Liver (tissue), 9 donors: ENCODE data around the gene CREM. TPM values are rescaled to one million over a fixed set of nuclear protein-coding genes. Genes with fewer than 3 reads are reported as not detected.

Experiments used
- DNase-seq: peaks from one replicate; pipeline ENCODE4 v3.0.0-alpha.2; 2017; ENCODE audit warnings: low spot score
- H3K27ac ChIP-seq, 2 donors: one replicate each; pipeline ENCODE4 v1.7.0; 2013; ENCODE audit warnings: inconsistent platforms in 2 of 2, low read length in 2 of 2, control low read depth in 1 of 2, low read depth in 1 of 2, mild to moderate bottlenecking in 1 of 2
- H3K27me3 ChIP-seq, 4 donors: one replicate each; pipeline versions ENCODE4 v1.6.1 to v1.7.0; 2013; ENCODE audit warnings: low read length in 3 of 4, inconsistent platforms in 1 of 4, mild to moderate bottlenecking in 1 of 4, moderate library complexity in 1 of 4; ENCODE audit not compliant: control insufficient read depth in 4 of 4, insufficient read depth in 4 of 4
- H3K36me3 ChIP-seq, 4 donors: one replicate each; pipeline versions ENCODE4 v1.6.1 to v1.7.0; 2013; ENCODE audit warnings: low read length in 3 of 4, mild to moderate bottlenecking in 3 of 4, low read depth in 1 of 4, moderate library complexity in 1 of 4; ENCODE audit not compliant: control insufficient read depth in 4 of 4, insufficient read depth in 3 of 4
- H3K4me1 ChIP-seq, 4 donors: one replicate each; pipeline versions ENCODE4 v1.6.1 to v1.7.0; 2013; ENCODE audit warnings: low read length in 3 of 4, mild to moderate bottlenecking in 3 of 4, moderate library complexity in 1 of 4; ENCODE audit not compliant: control insufficient read depth in 4 of 4, insufficient read depth in 4 of 4
- H3K4me3 ChIP-seq, 3 donors: one replicate each; pipeline versions ENCODE4 v1.6.1 to v1.7.0; 2013; ENCODE audit warnings: low read length in 3 of 3, control low read depth in 1 of 3, low read depth in 1 of 3, mild to moderate bottlenecking in 1 of 3
- H3K9ac ChIP-seq, 2 donors: one replicate each; pipeline ENCODE4 v1.7.0; 2013; ENCODE audit warnings: low read length in 2 of 2, mild to moderate bottlenecking in 2 of 2, moderate library complexity in 2 of 2, control low read depth in 1 of 2, low read depth in 1 of 2
- H3K9me3 ChIP-seq, 4 donors: one replicate each; pipeline versions ENCODE4 v1.6.1 to v1.7.0; 2013; ENCODE audit warnings: low read length in 3 of 4; ENCODE audit not compliant: control insufficient read depth in 4 of 4
- ATF3 ChIP-seq: IDR thresholded peaks from 2 replicates; pipeline ENCODE4 v1.6.1; 2016; ENCODE audit warnings: antibody characterized with exemption
- CTCF ChIP-seq: fragments of 150-350 bp; IDR thresholded peaks from 2 replicates; pipeline ENCODE4 v1.5.1; 2017; ENCODE audit warnings: improper control_type of control experiment, low read depth, low read length; ENCODE audit not compliant: missing input control
- EGR1 ChIP-seq, 2 donors: IDR thresholded peaks; 2 replicates each; pipeline ENCODE4 v1.6.1; 2016 to 2018; ENCODE audit warnings: antibody characterized with exemption in 2 of 2, low read depth in 2 of 2
- FOXA1 ChIP-seq: IDR thresholded peaks from 2 replicates; pipeline ENCODE4 v1.6.1; 2016; ENCODE audit warnings: antibody characterized with exemption
- FOXA2 ChIP-seq: IDR thresholded peaks from 2 replicates; pipeline ENCODE4 v1.6.1; 2016; ENCODE audit warnings: antibody characterized with exemption
- GABPA ChIP-seq, 2 donors: IDR thresholded peaks in 1 of 2; conservative IDR thresholded peaks in 1 of 2; 2 replicates each; pipeline ENCODE4 v1.6.1; 2016; ENCODE audit warnings: antibody characterized with exemption in 2 of 2, mild to moderate bottlenecking in 1 of 2, moderate library complexity in 1 of 2
- HNF4A ChIP-seq, 2 donors: conservative IDR thresholded peaks; 2 replicates each; pipeline ENCODE4 v1.6.1; 2016; ENCODE audit warnings: antibody characterized with exemption in 2 of 2, mild to moderate bottlenecking in 2 of 2
- HNF4G ChIP-seq: IDR thresholded peaks from 2 replicates; pipeline ENCODE4 v1.6.1; 2016; ENCODE audit warnings: antibody characterized with exemption
- JUND ChIP-seq, 2 donors: IDR thresholded peaks; 2 replicates each; pipeline ENCODE4 v1.6.1; 2016; ENCODE audit warnings: antibody characterized with exemption in 2 of 2
- NR2F2 ChIP-seq: IDR thresholded peaks from 2 replicates; pipeline ENCODE4 v1.6.1; 2016; ENCODE audit warnings: antibody characterized with exemption
- RAD21 ChIP-seq, 2 donors: IDR thresholded peaks; 2 replicates each; pipeline ENCODE4 v1.6.1; 2016; ENCODE audit warnings: antibody characterized with exemption in 2 of 2, mild to moderate bottlenecking in 2 of 2
- RXRA ChIP-seq, 2 donors: IDR thresholded peaks; 2 replicates each; pipeline ENCODE4 v1.6.1; 2017 to 2018; ENCODE audit warnings: antibody characterized with exemption in 2 of 2, mild to moderate bottlenecking in 1 of 2
- SP1 ChIP-seq: IDR thresholded peaks from 2 replicates; pipeline ENCODE4 v1.6.1; 2018; ENCODE audit warnings: antibody characterized with exemption, mild to moderate bottlenecking
- TAF1 ChIP-seq: conservative IDR thresholded peaks from 2 replicates; pipeline ENCODE4 v1.6.1; 2016; ENCODE audit warnings: antibody characterized with exemption, mild to moderate bottlenecking
- YY1 ChIP-seq: IDR thresholded peaks from 2 replicates; pipeline ENCODE4 v1.6.1; 2016; ENCODE audit warnings: antibody characterized with exemption, mild to moderate bottlenecking
- WGBS: extraction: QIAGEN DNeasy Blood & Tissue Kit; methylation state at CpG from one replicate; pipeline ENCODE4 v1.1.7; 2013; 5-methylcytosine and 5-hydroxymethylcytosine counted together
- polyA plus RNA-seq, 2 donors: library from polyadenylated mRNA; stranded (reverse) in 1 of 2; unstranded in 1 of 2; fragments of 200-250 nt in 1 of 2; fragments of >200 nt in 1 of 2; fragmentation: Nextera tagmentation in 1 of 2; extraction: Ambion mirVana in 1 of 2; gene quantifications; one replicate each; pipeline versions ENCODE4 v1.2.1 to v1.2.3, GENCODE V29; 2013 to 2015
- total RNA-seq, 2 donors: library from RNA; depleted of rRNA; stranded (reverse); fragments of >200 nt; gene quantifications; one replicate each; pipeline ENCODE4 v1.2.3, GENCODE V29; 2014
- TF ChIP-seq, protein P1 (sequence below): IDR thresholded peaks from 2 replicates; pipeline ENCODE4 v1.6.1; 2016; ENCODE audit warnings: antibody characterized with exemption
- TF ChIP-seq, protein P2 (sequence below): IDR thresholded peaks from 2 replicates; pipeline ENCODE4 v1.6.1; 2016; ENCODE audit warnings: antibody characterized with exemption
- donor health status: healthy.
- donor health status: healthy.
- donor health status: healthy.
- donor health status: healthy.
- donor health status: healthy.

Gene CREM
- total and polyA plus RNA-seq, 4 donors = 14.8 to 25.5 (median 22.2) TPM

GRCh38 chr10:35090162-35090954 lies 36.3 kb upstream of the CREM start, which contains the start of gene CUL2:
Gene CUL2, minus strand, starts transcription at chr10:35090341. Its CDS starts 19,024 bp downstream, at chr10:35071317.
- TF ChIP-seq HNF4A (conservative IDR thresholded peaks at IDR 0.05) (peak; percentile 20 to 21), FOXA1 (peak; percentile 29), FOXA2 (no peak), YY1 (peak; percentile 81), SP1 (peak; percentile 68), NR2F2 (peak; percentile 35), ATF3 (no peak), GABPA (IDR thresholded peaks at IDR 0.05 in 1 of 2, conservative IDR thresholded peaks at IDR 0.05 in 1 of 2) (peak in 1 of 2 donors; percentile 75), RXRA (IDR thresholded peaks at IDR 0.05) (peak; percentile 17 to 39), TAF1 (no peak), RAD21 (IDR thresholded peaks at IDR 0.05) (no peak)
- TF ChIP-seq, protein P1, sequence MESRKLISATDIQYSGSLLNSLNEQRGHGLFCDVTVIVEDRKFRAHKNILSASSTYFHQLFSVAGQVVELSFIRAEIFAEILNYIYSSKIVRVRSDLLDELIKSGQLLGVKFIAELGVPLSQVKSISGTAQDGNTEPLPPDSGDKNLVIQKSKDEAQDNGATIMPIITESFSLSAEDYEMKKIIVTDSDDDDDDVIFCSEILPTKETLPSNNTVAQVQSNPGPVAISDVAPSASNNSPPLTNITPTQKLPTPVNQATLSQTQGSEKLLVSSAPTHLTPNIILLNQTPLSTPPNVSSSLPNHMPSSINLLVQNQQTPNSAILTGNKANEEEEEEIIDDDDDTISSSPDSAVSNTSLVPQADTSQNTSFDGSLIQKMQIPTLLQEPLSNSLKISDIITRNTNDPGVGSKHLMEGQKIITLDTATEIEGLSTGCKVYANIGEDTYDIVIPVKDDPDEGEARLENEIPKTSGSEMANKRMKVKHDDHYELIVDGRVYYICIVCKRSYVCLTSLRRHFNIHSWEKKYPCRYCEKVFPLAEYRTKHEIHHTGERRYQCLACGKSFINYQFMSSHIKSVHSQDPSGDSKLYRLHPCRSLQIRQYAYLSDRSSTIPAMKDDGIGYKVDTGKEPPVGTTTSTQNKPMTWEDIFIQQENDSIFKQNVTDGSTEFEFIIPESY = peak; percentile 85
- TF ChIP-seq, protein P2, sequence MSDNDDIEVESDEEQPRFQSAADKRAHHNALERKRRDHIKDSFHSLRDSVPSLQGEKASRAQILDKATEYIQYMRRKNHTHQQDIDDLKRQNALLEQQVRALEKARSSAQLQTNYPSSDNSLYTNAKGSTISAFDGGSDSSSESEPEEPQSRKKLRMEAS = peak; percentile 66
- H3K27ac ChIP-seq = peak within 1 kb of the TSS; percentile 92 to 97
- H3K36me3 ChIP-seq = no peaks in the 10 kb centered on the region
- DNase-seq = peak; percentile 96
- no peaks in the 10 kb centered on the region for H3K9me3 ChIP-seq
- WGBS = under 1% methylated on average over 59 of the region's 59 CpGs
- peaks cover 9 to 33% (median 22%) of the 10 kb centered on the region in 4 donors for H3K4me1 ChIP-seq
- H3K4me3 ChIP-seq = peak within 1 kb of the TSS; percentile 86 to 91 (median 89)
- H3K9ac ChIP-seq = peak within 1 kb of the TSS; percentile 81 to 96
- no peaks in the 10 kb centered on the region for H3K27me3 ChIP-seq

GRCh38 chr10:35091994-35092790 lies 34.5 kb upstream of the CREM start:
- Histone ChIP-seq H3K27ac (no peak overlapping the region), H3K9ac (no peak overlapping the region), H3K4me1 (peaks cover 4 to 24% (median 16%) of the 10 kb centered on the region in 4 donors), H3K36me3 (no peaks in the 10 kb centered on the region), H3K4me3 (no peak overlapping the region), H3K27me3 (no peaks in the 10 kb centered on the region), H3K9me3 (no peaks in the 10 kb centered on the region)
- DNase-seq = no peak
- TF ChIP-seq RXRA (IDR thresholded peaks at IDR 0.05) (no peak), HNF4G (no peak), NR2F2 (no peak), EGR1 (IDR thresholded peaks at IDR 0.05; ENCODE audit: low read depth in 2 of 2) (no peak), SP1 (no peak), FOXA1 (no peak), CTCF (no peak), JUND (IDR thresholded peaks at IDR 0.05) (no peak), GABPA (IDR thresholded peaks at IDR 0.05 in 1 of 2, conservative IDR thresholded peaks at IDR 0.05 in 1 of 2) (no peak), YY1 (no peak), HNF4A (conservative IDR thresholded peaks at IDR 0.05) (no peak)
- TF ChIP-seq, protein P2 = no peak
- 97% methylated on average over 11 of the region's 11 CpGs for WGBS
